H1 (cell line): ENCODE data around the gene SLC27A1. TPM values are rescaled to one million over a fixed set of nuclear protein-coding genes. Genes with fewer than 3 reads are reported as not detected.

Experiments used
- CTCF ChIA-PET: fragments of 300-600 bp; sonication (Branson Sonifier 250); formaldehyde crosslinking; loops from one replicate; lab custom pipeline; 2021; ENCODE audit not compliant: partially characterized antibody; lab: Charles Lee
- POLR2A ChIA-PET: fragments of 300-600 bp; sonication (Branson Sonifier 250); formaldehyde crosslinking; loops from one replicate; lab custom pipeline; 2021; ENCODE audit warnings: inconsistent platforms; ENCODE audit not compliant: partially characterized antibody; lab: Charles Lee
- DNase-seq, 2 experiments: peaks; one replicate each; pipeline versions ENCODE4 v3.0.0 to v3.0.0-alpha.2; 2010 to 2022; ENCODE audit warnings: low spot score in 2 of 2, low read depth in 1 of 2, mixed read lengths in 1 of 2
- FAIRE-seq: peaks from 2 replicates; lab custom pipeline; 2011; peaks lifted over from hg19 to GRCh38; lab: Jason Lieb, UNC
- H2AFZ ChIP-seq: 2 replicates; pipeline ENCODE4 v1.8.1; 2012; ENCODE audit warnings: low read length, inconsistent platforms
- H2AK5ac ChIP-seq: 2 replicates; pipeline ENCODE4 v1.6.1; 2013; ENCODE audit warnings: low read depth, low read length
- H2BK120ac ChIP-seq: replicated peaks from 2 replicates; pipeline ENCODE3; 2013; ENCODE audit warnings: low read depth, low read length, inconsistent platforms
- H2BK12ac ChIP-seq: 2 replicates; pipeline ENCODE4 v1.6.1; 2013; ENCODE audit warnings: low read depth, low read length
- H2BK15ac ChIP-seq: 2 replicates; pipeline ENCODE4 v1.6.1; 2013; ENCODE audit warnings: low read length
- H2BK20ac ChIP-seq: 2 replicates; pipeline ENCODE4 v1.6.1; 2013; ENCODE audit warnings: low read length
- H2BK5ac ChIP-seq: 2 replicates; pipeline ENCODE4 v1.6.1; 2013; ENCODE audit warnings: low read depth, low read length
- H3K14ac ChIP-seq: 2 replicates; pipeline ENCODE4 v1.6.1; 2013; ENCODE audit warnings: inconsistent platforms; ENCODE audit not compliant: insufficient read length
- H3K18ac ChIP-seq: 2 replicates; pipeline ENCODE4 v1.6.1; 2013; ENCODE audit warnings: low read length; ENCODE audit errors: extremely low read depth
- H3K23ac ChIP-seq: 2 replicates; pipeline ENCODE4 v1.6.1; 2013; ENCODE audit warnings: inconsistent platforms; ENCODE audit not compliant: insufficient read length
- H3K23me2 ChIP-seq: 2 replicates; pipeline ENCODE4 v1.6.1; 2013; ENCODE audit warnings: low read depth, low read length
- H3K27ac ChIP-seq: 2 replicates; pipeline ENCODE4 v1.6.1; 2011; ENCODE audit warnings: low read depth, low read length, inconsistent platforms
- H3K27me3 ChIP-seq, 4 experiments: replicated peaks in 1 of 4; 1 replicate in 1 of 4; 2 replicates in 3 of 4; pipeline versions ENCODE4 v1.6.1 to v1.8.1; 2011 to 2013; ENCODE audit warnings: low read length in 3 of 4, mild to moderate bottlenecking in 3 of 4, inconsistent platforms in 2 of 4, mixed read lengths in 2 of 4, moderate library complexity in 1 of 4; ENCODE audit not compliant: control insufficient read depth in 3 of 4, insufficient read depth in 3 of 4; ENCODE audit errors: extremely low read depth in 1 of 4
- H3K36me3 ChIP-seq, 4 experiments: 2 replicates each; pipeline versions ENCODE4 v1.6.1 to v1.8.1; 2011 to 2013; ENCODE audit warnings: mild to moderate bottlenecking in 4 of 4, low read length in 3 of 4, moderate library complexity in 2 of 4, control low read depth in 1 of 4, inconsistent platforms in 1 of 4; ENCODE audit not compliant: insufficient read depth in 4 of 4, control insufficient read depth in 2 of 4
- H3K4ac ChIP-seq: replicated peaks from 2 replicates; pipeline ENCODE3; 2013; ENCODE audit warnings: low read length, low read depth, mixed read lengths, inconsistent platforms; ENCODE audit not compliant: insufficient read length
- H3K4me1 ChIP-seq, 4 experiments: replicated peaks in 1 of 4; 1 replicate in 1 of 4; 2 replicates in 3 of 4; pipeline versions ENCODE4 v1.6.1 to v1.8.1; 2011 to 2013; ENCODE audit warnings: low read length in 3 of 4, inconsistent platforms in 2 of 4, mixed read lengths in 1 of 4; ENCODE audit not compliant: insufficient read depth in 4 of 4, control insufficient read depth in 3 of 4
- H3K4me2 ChIP-seq, 2 experiments: 2 replicates each; pipeline versions ENCODE4 v1.6.1 to v1.8.1; 2011 to 2013; ENCODE audit warnings: low read depth in 2 of 2, low read length in 2 of 2, control low read depth in 1 of 2, inconsistent platforms in 1 of 2, mild to moderate bottlenecking in 1 of 2; ENCODE audit not compliant: insufficient read depth in 1 of 2
- H3K4me3 ChIP-seq, 4 experiments: fragments of 200-600, 300-600 bp in 1 of 4; sonication (generic), shearing (Covaris generic), sonication (Bioruptor Twin) in 1 of 4; 2 replicates each; pipeline versions ENCODE4 v1.5.1 to v1.8.1; 2011 to 2016; ENCODE audit warnings: low read length in 4 of 4, low read depth in 3 of 4, control low read depth in 2 of 4, inconsistent platforms in 2 of 4, mild to moderate bottlenecking in 2 of 4, mixed read lengths in 1 of 4, moderate library complexity in 1 of 4; ENCODE audit not compliant: insufficient read depth in 2 of 4; ENCODE audit errors: extremely low read depth in 1 of 4
- H3K56ac ChIP-seq: replicated peaks from 2 replicates; pipeline ENCODE3; 2013; ENCODE audit warnings: low read depth, mild to moderate bottlenecking, mixed read lengths, low read length, inconsistent platforms; ENCODE audit not compliant: insufficient read length
- H3K79me1 ChIP-seq: 2 replicates; pipeline ENCODE4 v1.6.1; 2013; ENCODE audit warnings: low read depth, low read length, control low read depth
- H3K79me2 ChIP-seq, 2 experiments: 2 replicates each; pipeline versions ENCODE4 v1.6.1 to v1.8.1; 2012 to 2013; ENCODE audit warnings: low read length in 2 of 2, mild to moderate bottlenecking in 2 of 2, inconsistent platforms in 1 of 2; ENCODE audit not compliant: insufficient read depth in 2 of 2, control insufficient read depth in 1 of 2
- H3K9ac ChIP-seq, 4 experiments: replicated peaks in 1 of 4; 1 replicate in 1 of 4; 2 replicates in 3 of 4; pipeline versions ENCODE4 v1.6.1 to v1.8.1; 2011 to 2013; ENCODE audit warnings: low read depth in 3 of 4, low read length in 3 of 4, control low read depth in 2 of 4, mild to moderate bottlenecking in 2 of 4, moderate library complexity in 2 of 4, inconsistent platforms in 1 of 4; ENCODE audit errors: extremely low read depth in 1 of 4
- H3K9me3 ChIP-seq, 2 experiments: 2 replicates each; pipeline versions ENCODE4 v1.6.1 to v1.8.1; 2012 to 2013; ENCODE audit warnings: mild to moderate bottlenecking in 2 of 2, moderate library complexity in 2 of 2, control low read depth in 1 of 2, inconsistent platforms in 1 of 2, low read depth in 1 of 2, low read length in 1 of 2, mixed read lengths in 1 of 2; ENCODE audit not compliant: insufficient read depth in 2 of 2
- H4K20me1 ChIP-seq, 2 experiments: replicated peaks in 1 of 2; 2 replicates each; pipeline versions ENCODE3 to v1.8.1; 2011 to 2013; ENCODE audit warnings: inconsistent platforms in 2 of 2, low read length in 2 of 2, mild to moderate bottlenecking in 1 of 2; ENCODE audit not compliant: insufficient read depth in 2 of 2, control insufficient read depth in 1 of 2
- H4K5ac ChIP-seq: 2 replicates; pipeline ENCODE4 v1.6.1; 2013; ENCODE audit warnings: low read length, low read depth, mixed read lengths, inconsistent platforms; ENCODE audit not compliant: insufficient read length
- H4K8ac ChIP-seq: 2 replicates; pipeline ENCODE4 v1.8.0; 2013; ENCODE audit warnings: mild to moderate bottlenecking, moderate library complexity, low read length, inconsistent platforms; ENCODE audit not compliant: insufficient read depth; ENCODE audit errors: extremely low read depth
- H4K91ac ChIP-seq: replicated peaks from 2 replicates; pipeline ENCODE3; 2013; ENCODE audit warnings: low read length, mixed read lengths, inconsistent platforms; ENCODE audit not compliant: insufficient read length
- ATF2 ChIP-seq: IDR thresholded peaks from 2 replicates; pipeline ENCODE4 v1.6.1; 2012; ENCODE audit warnings: low read length, inconsistent platforms
- ATF3 ChIP-seq: IDR thresholded peaks from 2 replicates; pipeline ENCODE4 v1.6.1; 2011; ENCODE audit warnings: low read depth, mild to moderate bottlenecking, low read length; ENCODE audit not compliant: insufficient read depth
- BCL11A ChIP-seq, 2 experiments: IDR thresholded peaks; one replicate each; pipeline ENCODE4 v1.6.1; 2011; ENCODE audit warnings: low read depth in 2 of 2, low read length in 2 of 2, mild to moderate bottlenecking in 2 of 2
- CHD2 ChIP-seq: IDR thresholded peaks from 2 replicates; pipeline ENCODE4 v1.6.1; 2012; ENCODE audit warnings: low read length, improper control_type of control experiment
- CREB1 ChIP-seq: IDR thresholded peaks from 2 replicates; pipeline ENCODE4 v1.6.1; 2012; ENCODE audit warnings: inconsistent platforms
- MAFK ChIP-seq: IDR thresholded peaks from 2 replicates; pipeline ENCODE4 v1.6.1; 2012; ENCODE audit warnings: low read depth, mild to moderate bottlenecking, improper control_type of control experiment, low read length
- RBBP5 ChIP-seq: IDR thresholded peaks from 2 replicates; pipeline ENCODE4 v1.7.1; 2012; ENCODE audit warnings: low read depth, mild to moderate bottlenecking, inconsistent platforms, low read length, moderate library complexity, borderline replicate concordance
- SIN3A ChIP-seq, 2 experiments: IDR thresholded peaks in 1 of 2; conservative IDR thresholded peaks in 1 of 2; 2 replicates each; pipeline ENCODE4 v1.6.1; 2011 to 2012; ENCODE audit warnings: low read length in 2 of 2, improper control_type of control experiment in 1 of 2, low read depth in 1 of 2, mild to moderate bottlenecking in 1 of 2
- SIRT6 ChIP-seq: IDR thresholded peaks from one replicate; pipeline ENCODE4 v1.7.1; 2012; ENCODE audit warnings: low read length, inconsistent platforms
- SP1 ChIP-seq: IDR thresholded peaks from 2 replicates; pipeline ENCODE4 v1.6.1; 2011; ENCODE audit warnings: low read depth, low read length
- SP4 ChIP-seq: IDR thresholded peaks from 2 replicates; pipeline ENCODE4 v1.6.1; 2012; ENCODE audit warnings: low read length, inconsistent platforms
- WGBS, 2 experiments: shearing (Covaris generic) in 1 of 2; methylation state at CpG; one replicate each; pipeline versions ENCODE4 v1.1.6 to v1.1.7; 2013 to 2015; ENCODE audit warnings: low lambda C conversion rate in 2 of 2, mixed read lengths in 2 of 2, inconsistent platforms in 1 of 2, low coverage in 1 of 2, missing lambda C conversion rate in 1 of 2; ENCODE audit not compliant: insufficient replicate concordance in 2 of 2, insufficient coverage in 1 of 2, insufficient read length in 1 of 2; ENCODE audit errors: extremely low coverage in 1 of 2, missing lambda C conversion rate in 1 of 2; 5-methylcytosine and 5-hydroxymethylcytosine counted together
- polyA plus RNA-seq, 7 experiments: library from polyadenylated mRNA; depleted of rRNA in 3 of 7; stranded (reverse) in 5 of 7; unstranded in 2 of 7; fragments of >200 nt in 5 of 7; fragments of 200-250 nt in 2 of 7; gene quantifications; 1 replicate in 5 of 7; 2 replicates in 1 of 7; 4 replicates in 1 of 7; pipeline versions ENCODE4 v1.2.1 to v1.2.3, GENCODE V29; 2011 to 2013; ENCODE audit warnings: missing spikeins in 2 of 7, mixed read lengths in 2 of 7
- total RNA-seq: library from RNA; stranded (reverse); fragmentation: NEBNext Ultra II Directional; extraction: Animal tissue kit (Norgen Biotek cat#: 25700); gene quantifications from 2 replicates; pipeline ENCODE4 v1.2.1, GENCODE V29; 2021

The SLC27A1 gene
- total and polyA plus RNA-seq, 2 of the 8 experiments (the other 6 are each of a cell fraction or from before 2014, with no cell fraction given): 7.5 to 9.1 TPM

- Histone ChIP-seq H4K8ac (no peak overlapping the region), H3K9me3 (no peaks in the 10 kb centered on the region), H2AFZ (no peak overlapping the region), H2BK15ac (no peak overlapping the region), H3K56ac (no peak overlapping the region), H3K23ac (no peak overlapping the region), H4K5ac (no peak overlapping the region), H2AK5ac (no peak overlapping the region), H3K79me2 (no peaks in the 10 kb centered on the region), H3K18ac (no peak overlapping the region), H2BK20ac (no peak overlapping the region), H2BK12ac (peak overlapping the region; percentile 71; the same call in 1 of the 2 replicates), H3K4me1 (peaks cover 0 to 9% (median 4%) of the 10 kb centered on the region in 4 experiments; a peak in 5 of 7 replicates), H3K27ac (no peak overlapping the region), H4K91ac (no peak overlapping the region), H2BK5ac (no peak overlapping the region), H3K23me2 (no peaks in the 10 kb centered on the region; the same call in 1 of the 2 replicates), H4K20me1 (peaks cover 0 to 2% of the 10 kb centered on the region in 2 experiments), H3K4me2 (no peak overlapping the region), H3K14ac (no peak overlapping the region), H3K9ac (no peak overlapping the region), H3K27me3 (peaks cover 6 to 27% (median 22%) of the 10 kb centered on the region in 4 experiments), H3K79me1 (no peaks in the 10 kb centered on the region), H3K4me3 (no peak overlapping the region), H3K36me3 (no peaks in the 10 kb centered on the region), H2BK120ac (no peak overlapping the region), H3K4ac (no peak overlapping the region)
- FAIRE-seq: no peak
- no peak for DNase-seq
- no peak for TF ChIP-seq CREB1
- no peak for TF ChIP-seq RBBP5
- no peak for TF ChIP-seq SIRT6
- TF ChIP-seq SIN3A (conservative IDR thresholded peaks at IDR 0.05 in 1 of 2, IDR thresholded peaks at IDR 0.05 in 1 of 2; ENCODE audit: low read depth in 1 of 2, low read length in 2 of 2): no peak
- no peak for TF ChIP-seq MAFK
- TF ChIP-seq BCL11A (IDR thresholded peaks at IDR 0.05; ENCODE audit: low read depth in 2 of 2, low read length in 2 of 2): no peak
- no peak for TF ChIP-seq ATF3
- TF ChIP-seq SP4: no peak
- no peak for TF ChIP-seq ATF2
- no peak for TF ChIP-seq CHD2
- no peak for TF ChIP-seq SP1
- WGBS, 2 experiments: 83% methylated on average over 6 of the region's 6 CpGs; no CpG with 5 or more reads in 1 of the 2 experiments
- POLR2A ChIA-PET: no interaction called here
- CTCF ChIA-PET: interaction anchor here (0.7 to 2.8 kb wide), 3 partner anchors 9 to 788 kb away, joined by 3 to 13 read pairs (median 3); no protein-coding TSS in a partner anchor
These were observed 12.7 kb upstream of the SLC27A1 start for GRCh38 chr19:17457616-17458015.
